HepG2 (cell line): ENCODE data around the gene SYCE3. TPM values are rescaled to one million over a fixed set of nuclear protein-coding genes. Genes with fewer than 3 reads are reported as not detected.
"Not testable (repeated sequence)": the region's sequence is repeated elsewhere in the genome, so short reads cannot be mapped to it uniquely, and the experiment has no call there.

Experiments
- ATF4 ChIP-seq, 2 experiments: fragments of 450-650 bp in 1 of 2; sonication (generic) in 1 of 2; formaldehyde crosslinking; IDR thresholded peaks; 2 replicates each; pipeline versions ENCODE4 v1.5.0 to v1.8.0; 2020 to 2022; ENCODE audit warnings: mild to moderate bottlenecking in 1 of 2, missing genetic modification reagents in 1 of 2
- CEBPG ChIP-seq: IDR thresholded peaks from 2 replicates; pipeline ENCODE4 v1.6.1; 2016
- EP300 ChIP-seq, 3 experiments: sonication (generic) in 1 of 3; formaldehyde crosslinking in 1 of 3; IDR thresholded peaks; 2 replicates each; pipeline versions ENCODE4 v1.5.1 to v1.6.1; 2011 to 2020; ENCODE audit warnings: low read depth in 2 of 3, low read length in 2 of 3, borderline replicate concordance in 1 of 3, improper control_type of control experiment in 1 of 3, mild to moderate bottlenecking in 1 of 3, missing genetic modification reagents in 1 of 3, moderate library complexity in 1 of 3
- FOXA1 ChIP-seq, 2 experiments: fragments of 450-650 bp in 1 of 2; sonication (generic) in 1 of 2; formaldehyde crosslinking in 1 of 2; IDR thresholded peaks; 2 replicates each; pipeline versions ENCODE4 v1.4.0 to v1.6.1; 2016 to 2020; ENCODE audit warnings: missing genetic modification reagents in 1 of 2
- FOXA3 ChIP-seq: IDR thresholded peaks from 2 replicates; pipeline ENCODE4 v1.6.1; 2016; ENCODE audit warnings: missing genetic modification reagents, missing compliant biosample characterization
- FOXP1 ChIP-seq, 2 experiments: fragments of 450-650 bp in 1 of 2; IDR thresholded peaks; 2 replicates each; pipeline ENCODE4 v1.6.1; 2017 to 2018; ENCODE audit warnings: antibody characterized with exemption in 1 of 2
- FOXP4 ChIP-seq: sonication (generic); formaldehyde crosslinking; IDR thresholded peaks from 2 replicates; pipeline ENCODE4 v1.4.0; 2020; ENCODE audit warnings: missing genetic modification reagents
- KAT8 ChIP-seq: IDR thresholded peaks from 2 replicates; pipeline ENCODE4 v1.6.1; 2016; ENCODE audit warnings: missing genetic modification reagents, missing compliant biosample characterization
- PAXIP1 ChIP-seq: sonication (generic); formaldehyde crosslinking; conservative IDR thresholded peaks from 2 replicates; pipeline ENCODE4 v1.4.0; 2020; ENCODE audit warnings: mild to moderate bottlenecking, missing genetic modification reagents, moderate library complexity
- RARA ChIP-seq: IDR thresholded peaks from 2 replicates; pipeline ENCODE4 v1.6.1; 2016; ENCODE audit warnings: missing genetic modification reagents, missing compliant biosample characterization
- RCOR2 ChIP-seq: IDR thresholded peaks from 2 replicates; pipeline ENCODE4 v1.6.1; 2016; ENCODE audit warnings: missing biosample characterization, missing genetic modification reagents
- TBX2 ChIP-seq: sonication (generic); formaldehyde crosslinking; IDR thresholded peaks from 2 replicates; pipeline ENCODE4 v1.5.0; 2020; ENCODE audit warnings: missing genetic modification reagents, mild to moderate bottlenecking, borderline replicate concordance
- TEAD3 ChIP-seq: optimal IDR thresholded peaks from 2 replicates; pipeline ENCODE3; 2016; ENCODE audit warnings: borderline replicate concordance
- ZGPAT ChIP-seq: IDR thresholded peaks from 2 replicates; pipeline ENCODE4 v1.6.1; 2016; ENCODE audit warnings: mild to moderate bottlenecking
- ZMYM2 ChIP-seq: sonication (generic); formaldehyde crosslinking; IDR thresholded peaks from 2 replicates; pipeline ENCODE4 v1.8.0; 2022; ENCODE audit warnings: mild to moderate bottlenecking, missing genetic modification reagents
- ZMYM3 ChIP-seq: sonication (generic); formaldehyde crosslinking; IDR thresholded peaks from 2 replicates; pipeline ENCODE4 v1.5.1; 2020; ENCODE audit warnings: mild to moderate bottlenecking, missing genetic modification reagents
- ZNF121 ChIP-seq: sonication (generic); formaldehyde crosslinking; IDR thresholded peaks from 2 replicates; pipeline ENCODE4 v1.5.0; 2020; ENCODE audit warnings: mild to moderate bottlenecking, missing genetic modification reagents
- ZNF280D ChIP-seq: sonication (generic); formaldehyde crosslinking; IDR thresholded peaks from 2 replicates; pipeline ENCODE4 v1.5.1; 2020; ENCODE audit warnings: mild to moderate bottlenecking, missing genetic modification reagents
- polyA plus RNA-seq, 8 experiments: library from polyadenylated mRNA; depleted of rRNA in 3 of 8; stranded (reverse) in 7 of 8; unstranded in 1 of 8; fragments of >200 nt; fragmentation: Illumina TruSeq in 4 of 8; extraction: Trizol in 4 of 8; gene quantifications; 2 replicates each; pipeline versions ENCODE4 v1.2.1 to v1.2.3, GENCODE V29; 2011 to 2016; ENCODE audit warnings: low read depth in 4 of 8, missing spikeins in 1 of 8, mixed read lengths in 1 of 8; ENCODE audit not compliant: insufficient read depth in 1 of 8
- total RNA-seq, 5 experiments: library from RNA; depleted of rRNA; stranded (reverse); fragments of >200 nt; fragmentation: Illumina TruSeq; extraction: Trizol; gene quantifications; 2 replicates each; pipeline ENCODE4 v1.2.3, GENCODE V29; 2016; ENCODE audit warnings: low read depth in 1 of 5

The SYCE3 gene
- total and polyA plus RNA-seq, 2 of the 13 experiments (the other 11 are each of a cell fraction or from before 2014, with no cell fraction given): not detected

- TF ChIP-seq PAXIP1 (0 out of 2 replicates have a peak, but pooled peaks have one; percentile 29), FOXA1 (CRISPR knock-in tag; IDR thresholded peaks at IDR 0.05) (peak; percentile 24; the same call in 1 of the 2 replicates), ZGPAT (CRISPR knock-in tag) (peak; percentile 44; the same call in 1 of the 2 replicates), RCOR2 (CRISPR knock-in tag) (peak; percentile 26; the same call in 1 of the 2 replicates), TBX2 (CRISPR knock-in tag) (peak; percentile 38; the same call in 1 of the 2 replicates), CEBPG (CRISPR knock-in tag) (peak; percentile 79), ZMYM2 (0 out of 2 replicates have a peak, but pooled peaks have one; percentile 14), KAT8 (CRISPR knock-in tag) (0 out of 2 replicates have a peak, but pooled peaks have one; percentile 26), FOXP1 (CRISPR knock-in tag; IDR thresholded peaks at IDR 0.05) (0 out of 2 replicates have a peak, but pooled peaks have one; percentile 20), ZNF121 (CRISPR knock-in tag) (peak; percentile 98), EP300 (IDR thresholded peaks at IDR 0.05; ENCODE audit: low read depth in 2 of 2, low read length in 2 of 2) (0 out of 4 replicates have a peak, but pooled peaks of 1 of the 2 experiments have one; percentile 15), ZNF280D (CRISPR knock-in tag) (peak; percentile 49; the same call in 1 of the 2 replicates), RARA (peak; percentile 36; the same call in 1 of the 2 replicates), ZMYM3 (peak; percentile 84), TEAD3 (peak; percentile 33), FOXP4 (CRISPR knock-in tag) (peak; percentile 17; the same call in 1 of the 2 replicates), FOXA3 (CRISPR knock-in tag) (peak; percentile 25; the same call in 1 of the 2 replicates), ATF4 (CRISPR knock-in tag; IDR thresholded peaks at IDR 0.05) (0 out of 4 replicates have a peak, but pooled peaks of 1 of the 2 experiments have one; percentile 11)
- not testable (repeated sequence) for TF ChIP-seq FOXA1 (IDR thresholded peaks at IDR 0.05); FOXP1 (IDR thresholded peaks at IDR 0.05); EP300 (CRISPR knock-in tag; IDR thresholded peaks at IDR 0.05; ENCODE audit: borderline replicate concordance)
Measured at GRCh38 chr22:50541667-50542026, 21.1 kb downstream of the SYCE3 start (continued).
